Heart left ventricle (tissue), 13 donors: ENCODE data around the gene PHKB.

ENCODE experiments used
- POLR2A ChIP-seq, 2 donors: fragments of 450-650 bp; IDR thresholded peaks; one replicate each; pipeline ENCODE4 v1.6.1; 2017; ENCODE audit warnings: antibody characterized with exemption in 2 of 2, mild to moderate bottlenecking in 2 of 2, moderate library complexity in 2 of 2
- TF ChIP-seq, protein P1 (sequence below), 12 donors: fragments of 200-600 bp; sonication (generic) in 4 of 12; IDR thresholded peaks; one replicate each; pipeline versions ENCODE4 v1.5.0 to v1.8.0; 2018 to 2022; ENCODE audit warnings: antibody characterized with exemption in 12 of 12, mild to moderate bottlenecking in 5 of 12
- donor health status: ischemic (EF 13 %, LVEDD 7.1; RV severe dilation, severe dysfunction).
- donor health status: DM: no; HTN: yes; CAD: no.
- donor health status: DM: no; HTN: no; CAD: no.
- donor health status: ischemic (EF 25% LVEDD 6.9; RV normal size, moderate dysfunction).
- donor health status: ischemic (EF 25% LVEDD 5.7; RV mildly dilated, moderate dysfunction).
- donor health status: ischemic (EF 35%, LVEDD 5.7; RV mildly dilated, moderate dysfunction).
- donor health status: nonischemic (EF 11% LVEDD 7.7; RV severe dilation, severe dysfunction).
- donor health status: DM: yes; HTN: yes; CAD: no.
- donor health status: PGD.
- donor health status: ischemic (EF 29% LVEDD 5.4; RV normal size, mild dysfunction).
- donor health status: nonischemic (EF 23%, LVEDD 6.1; RV moderate dilation, normal function).

DNA sequence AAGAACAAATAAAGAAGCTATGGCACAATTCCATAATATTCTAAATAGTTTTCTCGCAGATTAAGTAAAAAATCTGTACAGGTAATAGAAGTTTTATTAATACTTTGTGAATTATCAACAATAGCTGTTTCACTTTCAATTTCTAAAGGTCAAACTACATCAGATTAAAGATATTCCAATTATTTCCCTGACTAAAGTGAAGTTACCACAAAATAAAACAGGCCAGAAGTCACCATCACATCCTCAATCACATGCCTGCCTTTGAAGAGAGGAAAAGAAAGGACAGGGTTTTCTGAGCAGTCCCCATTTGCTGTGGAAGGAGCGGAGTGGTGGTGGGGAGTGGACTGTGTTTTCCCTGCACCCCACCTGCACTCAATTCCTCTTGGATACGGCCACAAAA is 11.3 kb upstream of the PHKB start:
- TF ChIP-seq, protein P1, sequence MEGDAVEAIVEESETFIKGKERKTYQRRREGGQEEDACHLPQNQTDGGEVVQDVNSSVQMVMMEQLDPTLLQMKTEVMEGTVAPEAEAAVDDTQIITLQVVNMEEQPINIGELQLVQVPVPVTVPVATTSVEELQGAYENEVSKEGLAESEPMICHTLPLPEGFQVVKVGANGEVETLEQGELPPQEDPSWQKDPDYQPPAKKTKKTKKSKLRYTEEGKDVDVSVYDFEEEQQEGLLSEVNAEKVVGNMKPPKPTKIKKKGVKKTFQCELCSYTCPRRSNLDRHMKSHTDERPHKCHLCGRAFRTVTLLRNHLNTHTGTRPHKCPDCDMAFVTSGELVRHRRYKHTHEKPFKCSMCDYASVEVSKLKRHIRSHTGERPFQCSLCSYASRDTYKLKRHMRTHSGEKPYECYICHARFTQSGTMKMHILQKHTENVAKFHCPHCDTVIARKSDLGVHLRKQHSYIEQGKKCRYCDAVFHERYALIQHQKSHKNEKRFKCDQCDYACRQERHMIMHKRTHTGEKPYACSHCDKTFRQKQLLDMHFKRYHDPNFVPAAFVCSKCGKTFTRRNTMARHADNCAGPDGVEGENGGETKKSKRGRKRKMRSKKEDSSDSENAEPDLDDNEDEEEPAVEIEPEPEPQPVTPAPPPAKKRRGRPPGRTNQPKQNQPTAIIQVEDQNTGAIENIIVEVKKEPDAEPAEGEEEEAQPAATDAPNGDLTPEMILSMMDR (IDR thresholded peaks at IDR 0.05) = no peak
- no peak for TF ChIP-seq POLR2A (IDR thresholded peaks at IDR 0.05)
